Measurements from ENCODE around the gene PPP1R14D. TPM values are rescaled to one million over a fixed set of nuclear protein-coding genes. Genes with fewer than 3 reads are reported as not detected.

Gene PPP1R14D
- total RNA-seq, 6 experiments from 2014 or later, result not detected

DNA sequence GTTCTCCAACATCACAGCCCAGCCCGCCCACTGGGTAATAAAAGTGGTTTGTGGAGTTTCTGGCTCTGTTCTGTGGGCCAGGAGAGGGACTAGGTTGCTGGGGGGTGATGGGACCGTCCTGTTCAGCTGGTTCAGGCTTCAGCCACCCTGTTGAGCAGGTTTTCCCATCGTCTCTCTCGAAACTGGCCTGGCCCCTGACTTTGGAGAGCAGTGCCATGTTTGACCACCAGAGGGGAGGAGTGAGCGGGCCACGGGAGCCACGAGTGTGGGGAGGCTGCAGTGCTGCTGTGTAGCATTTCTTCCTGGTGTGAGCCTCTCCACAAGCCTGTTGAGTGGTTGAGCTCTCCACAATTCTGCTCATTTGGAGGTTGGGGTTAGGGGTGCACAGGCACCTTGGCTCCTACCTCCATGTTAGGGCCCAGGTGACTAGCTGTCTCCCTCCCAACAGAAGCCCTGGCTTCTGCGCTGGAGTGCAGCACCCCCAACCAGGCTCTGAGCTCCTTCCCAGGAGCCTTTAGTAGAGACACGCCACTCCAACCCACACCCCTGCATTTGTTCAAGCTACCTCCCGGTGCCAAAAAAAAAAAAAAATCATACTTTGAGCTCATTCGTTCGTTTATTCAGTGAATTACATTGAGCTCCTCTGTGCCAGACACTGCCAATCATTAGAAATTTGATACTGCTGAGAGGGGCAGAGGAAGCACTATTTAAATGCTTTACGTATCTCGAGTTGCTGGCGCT lies 29.3 kb upstream of the PPP1R14D start:
- Histone ChIP-seq H3K27me3 (no peaks in the 10 kb centered on the region), H3K4me3 (no peak overlapping the region), H3K36me3 (no peaks in the 10 kb centered on the region), H3K4me1 (no peaks in the 10 kb centered on the region), H3K9me3 (no peaks in the 10 kb centered on the region), H3K27ac (no peak overlapping the region)
- intact Hi-C loops (cut with DNase I), result loop anchor here in 1 of 2 donors (5.0 kb wide), 1 partner anchor 35 kb away; the partner anchor contains the start of gene VPS18
- WGBS (ENCODE audit: insufficient coverage, low coverage, low lambda C conversion rate, missing lambda C conversion rate), result 29% methylated on average over 8 of the region's 15 CpGs
- DNase-seq, result peak; percentile 65 to 75 (median 73)
- TF ChIP-seq, protein P1, sequence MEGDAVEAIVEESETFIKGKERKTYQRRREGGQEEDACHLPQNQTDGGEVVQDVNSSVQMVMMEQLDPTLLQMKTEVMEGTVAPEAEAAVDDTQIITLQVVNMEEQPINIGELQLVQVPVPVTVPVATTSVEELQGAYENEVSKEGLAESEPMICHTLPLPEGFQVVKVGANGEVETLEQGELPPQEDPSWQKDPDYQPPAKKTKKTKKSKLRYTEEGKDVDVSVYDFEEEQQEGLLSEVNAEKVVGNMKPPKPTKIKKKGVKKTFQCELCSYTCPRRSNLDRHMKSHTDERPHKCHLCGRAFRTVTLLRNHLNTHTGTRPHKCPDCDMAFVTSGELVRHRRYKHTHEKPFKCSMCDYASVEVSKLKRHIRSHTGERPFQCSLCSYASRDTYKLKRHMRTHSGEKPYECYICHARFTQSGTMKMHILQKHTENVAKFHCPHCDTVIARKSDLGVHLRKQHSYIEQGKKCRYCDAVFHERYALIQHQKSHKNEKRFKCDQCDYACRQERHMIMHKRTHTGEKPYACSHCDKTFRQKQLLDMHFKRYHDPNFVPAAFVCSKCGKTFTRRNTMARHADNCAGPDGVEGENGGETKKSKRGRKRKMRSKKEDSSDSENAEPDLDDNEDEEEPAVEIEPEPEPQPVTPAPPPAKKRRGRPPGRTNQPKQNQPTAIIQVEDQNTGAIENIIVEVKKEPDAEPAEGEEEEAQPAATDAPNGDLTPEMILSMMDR (IDR thresholded peaks at IDR 0.05), result peak; percentile 89 to 92 (median 91)
- TF ChIP-seq POLR2A (IDR thresholded peaks at IDR 0.05), result no peak
- ATAC-seq, result peak; percentile 87 to 94 (median 91)

DNA sequence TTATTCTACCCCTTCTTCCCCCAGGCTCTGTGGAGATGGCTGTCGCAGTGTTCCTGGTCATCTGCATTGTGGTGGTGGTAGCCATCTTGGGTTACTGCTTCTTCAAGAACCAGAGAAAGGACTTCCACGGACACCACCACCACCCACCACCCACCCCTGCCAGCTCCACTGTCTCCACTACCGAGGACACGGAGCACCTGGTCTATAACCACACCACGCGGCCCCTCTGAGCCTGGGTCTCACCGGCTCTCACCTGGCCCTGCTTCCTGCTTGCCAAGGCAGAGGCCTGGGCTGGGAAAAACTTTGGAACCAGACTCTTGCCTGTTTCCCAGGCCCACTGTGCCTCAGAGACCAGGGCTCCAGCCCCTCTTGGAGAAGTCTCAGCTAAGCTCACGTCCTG lies 28.2 kb upstream of the PPP1R14D start:
- TF ChIP-seq, protein P1 (IDR thresholded peaks at IDR 0.05), result no peak
- TF ChIP-seq POLR2A (IDR thresholded peaks at IDR 0.05), result no peak

DNA sequence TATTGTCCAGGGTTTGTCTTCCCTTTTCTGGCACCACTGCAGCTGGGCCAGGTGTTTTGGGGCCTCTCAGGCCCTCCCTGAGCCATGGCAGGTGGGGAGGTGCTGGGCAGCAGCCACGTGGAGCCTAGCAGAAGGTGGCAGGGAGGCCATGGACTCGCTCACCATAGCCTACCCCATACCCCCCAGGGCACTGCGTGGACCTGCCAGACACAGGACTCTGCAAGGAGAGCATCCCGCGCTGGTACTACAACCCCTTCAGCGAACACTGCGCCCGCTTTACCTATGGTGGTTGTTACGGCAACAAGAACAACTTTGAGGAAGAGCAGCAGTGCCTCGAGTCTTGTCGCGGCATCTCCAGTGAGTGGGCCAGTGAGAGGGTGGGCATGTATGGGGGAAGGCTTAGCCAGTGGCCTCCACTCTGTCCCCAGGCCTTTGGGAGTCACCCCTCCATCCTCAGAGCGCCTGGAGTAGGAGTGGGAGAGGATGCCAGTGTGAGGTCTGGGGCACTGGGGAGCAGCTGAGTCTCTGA lies 27.3 kb upstream of the PPP1R14D start:
- Histone ChIP-seq H3K27me3 (no peaks in the 10 kb centered on the region), H3K27ac (no peak overlapping the region), H3K4me1 (no peaks in the 10 kb centered on the region), H3K4me3 (no peak overlapping the region), H3K9me3 (no peaks in the 10 kb centered on the region), H3K36me3 (no peaks in the 10 kb centered on the region)
- WGBS (ENCODE audit: insufficient coverage, low coverage, low lambda C conversion rate, missing lambda C conversion rate), result 66% methylated on average over 2 of the region's 13 CpGs
- intact Hi-C loops (cut with DNase I), result loop anchor here in 1 of 2 donors (5.0 kb wide), 1 partner anchor 37 kb away; the partner anchor contains the start of gene VPS18
- DNase-seq (no peak), ATAC-seq (no peak)
- TF ChIP-seq POLR2A (IDR thresholded peaks at IDR 0.05), result no peak
- TF ChIP-seq, protein P1 (IDR thresholded peaks at IDR 0.05), result no peak

More for the DNA sequence above, 28.2 kb upstream of the PPP1R14D start:
- Histone ChIP-seq H3K4me3 (no peak overlapping the region), H3K27ac (no peak overlapping the region), H3K36me3 (no peaks in the 10 kb centered on the region), H3K9me3 (no peaks in the 10 kb centered on the region), H3K4me1 (no peaks in the 10 kb centered on the region), H3K27me3 (no peaks in the 10 kb centered on the region)
- no peak for DNase-seq
- 63% methylated on average over 3 of the region's 8 CpGs for WGBS (ENCODE audit: insufficient coverage, low coverage, low lambda C conversion rate, missing lambda C conversion rate)
- intact Hi-C loops (cut with DNase I), result loop anchor here in 1 of 2 donors (5.0 kb wide), 1 partner anchor 36 kb away; the partner anchor contains the start of gene VPS18
- ATAC-seq, result no peak

DNA sequence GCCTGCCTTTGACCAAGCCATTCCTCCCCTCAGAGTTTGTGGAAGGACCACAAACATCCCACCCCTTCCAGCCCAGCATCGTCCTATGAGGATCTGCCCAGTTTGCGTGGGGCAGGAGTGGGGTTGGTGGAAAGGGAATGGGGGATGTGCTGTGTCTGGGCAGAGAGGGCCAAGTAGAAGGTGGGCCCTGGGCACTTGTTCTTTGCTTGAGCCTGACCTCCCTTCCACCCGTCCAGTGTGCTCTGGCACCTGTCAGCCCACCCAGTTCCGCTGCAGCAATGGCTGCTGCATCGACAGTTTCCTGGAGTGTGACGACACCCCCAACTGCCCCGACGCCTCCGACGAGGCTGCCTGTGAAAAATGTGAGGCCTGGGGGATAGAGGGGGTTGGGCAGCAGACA lies 25.7 kb upstream of the PPP1R14D start:
- 100% methylated on average over 1 of the region's 10 CpGs for WGBS (ENCODE audit: insufficient coverage, low coverage, low lambda C conversion rate, missing lambda C conversion rate)
- TF ChIP-seq, protein P1 (IDR thresholded peaks at IDR 0.05), result no peak
- TF ChIP-seq POLR2A (IDR thresholded peaks at IDR 0.05), result no peak
- H3K36me3 ChIP-seq, result no peaks in the 10 kb centered on the region

More for the DNA sequence above, 25.7 kb upstream of the PPP1R14D start:
- H3K27me3 ChIP-seq, result no peaks in the 10 kb centered on the region
- intact Hi-C loops (cut with DNase I), result no loop called here
- H3K9me3 ChIP-seq, result no peaks in the 10 kb centered on the region
- DNase-seq (no peak), ATAC-seq (no peak)
- H3K27ac ChIP-seq, result no peak overlapping the region
- no peaks in the 10 kb centered on the region for H3K4me1 ChIP-seq
- H3K4me3 ChIP-seq, result no peak overlapping the region
